GM21576 (cell line): ENCODE results near the gene PSMA2.
A peak's percentile ranks its signal among the peaks of the same experiment; 100 is the strongest.

Source experiments
- ATAC-seq: cut with Tn5 transposase; IDR thresholded peaks from one replicate; pipeline ENCODE4 v1.9.1; 2021; ENCODE audit warnings: mild to moderate bottlenecking, moderate library complexity; ENCODE audit not compliant: unreplicated experiment

Gene PSMA2

DNA sequence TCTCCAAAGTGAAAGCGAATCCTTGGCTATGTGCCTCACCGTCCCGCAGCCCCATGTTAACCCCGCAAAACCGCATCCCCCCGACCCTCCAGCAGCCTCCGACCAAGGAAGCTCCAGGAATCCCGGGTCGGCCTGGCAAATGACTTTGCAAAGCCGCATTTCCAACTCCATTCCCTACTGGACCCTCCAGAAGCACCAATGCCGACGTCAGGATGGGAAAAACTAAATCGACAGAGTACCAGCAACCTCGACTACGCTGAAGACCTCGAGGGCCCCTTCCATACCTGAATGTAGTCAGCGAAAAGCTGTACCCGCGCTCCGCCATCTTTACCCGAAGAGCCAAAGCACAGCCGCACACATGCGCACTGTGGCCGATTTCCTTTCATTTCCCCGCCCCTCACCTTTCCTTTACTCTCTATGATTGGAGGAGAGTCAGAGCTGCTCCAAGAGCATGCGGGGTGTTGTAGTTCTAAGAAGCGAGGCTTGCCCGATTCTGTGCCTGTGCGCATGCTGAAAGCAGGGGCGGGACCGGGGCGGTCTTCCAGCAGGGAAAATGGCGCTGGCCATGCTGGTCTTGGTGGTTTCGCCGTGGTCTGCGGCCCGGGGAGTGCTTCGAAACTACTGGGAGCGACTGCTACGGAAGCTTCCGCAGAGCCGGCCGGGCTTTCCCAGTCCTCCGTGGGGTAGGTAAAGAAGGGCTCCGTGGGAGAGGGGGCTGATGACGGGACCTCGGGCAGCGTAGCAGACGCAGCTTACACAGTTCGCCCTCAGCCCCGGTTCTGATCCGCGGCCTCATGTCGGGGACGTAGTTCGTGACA, at the start of gene PSMA2, which contains the start of gene MRPL32:
Gene PSMA2, minus strand, starts transcription at position 341 of the 818 bp plus-strand sequence. Its CDS starts 16 bp downstream, at position 325.
Gene MRPL32, plus strand, starts transcription at position 543 of the 818 bp plus-strand sequence. Its CDS starts 11 bp downstream, at position 554.
- ATAC-seq: peak; percentile 99

DNA sequence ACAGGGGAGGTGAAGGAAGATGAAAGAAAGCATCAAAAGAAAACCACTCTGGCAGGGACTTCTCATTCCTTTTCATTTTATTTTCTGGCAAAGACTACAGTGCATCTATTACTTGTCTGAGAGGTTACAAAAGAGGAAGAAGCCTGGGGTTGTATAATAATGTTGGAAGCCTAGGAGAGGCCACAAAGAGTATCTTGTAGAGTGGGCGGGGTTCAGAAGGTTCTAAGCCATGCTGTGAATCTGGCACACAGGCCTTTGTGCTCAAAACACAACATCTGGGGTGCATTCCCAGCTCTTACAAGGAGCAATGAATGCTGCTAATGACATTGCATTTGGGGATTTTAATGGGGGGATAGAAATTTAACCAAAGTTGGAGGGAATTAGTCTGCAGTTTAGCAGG, 49.6 kb upstream of the PSMA2 start:
- ATAC-seq: no peak

DNA sequence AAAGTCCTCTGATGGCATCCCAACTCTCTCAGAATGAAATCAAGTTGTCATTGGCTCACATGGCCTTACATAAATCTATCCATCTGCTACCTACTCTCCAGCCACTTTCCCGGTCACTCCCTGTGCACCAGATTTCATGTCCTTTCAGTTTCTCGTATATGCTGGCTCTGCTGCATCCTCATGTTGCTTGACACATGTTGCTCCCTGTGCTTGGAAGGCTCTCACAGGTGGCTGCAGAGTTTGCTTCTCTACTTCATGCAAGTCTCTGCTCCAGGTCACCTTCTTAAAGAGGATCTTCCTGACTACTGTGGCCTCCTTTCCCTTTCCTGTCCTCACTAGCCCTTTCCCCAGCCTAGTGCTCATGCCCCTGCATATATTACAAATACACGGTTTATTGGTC, 48.5 kb upstream of the PSMA2 start:
- ATAC-seq: no peak

DNA sequence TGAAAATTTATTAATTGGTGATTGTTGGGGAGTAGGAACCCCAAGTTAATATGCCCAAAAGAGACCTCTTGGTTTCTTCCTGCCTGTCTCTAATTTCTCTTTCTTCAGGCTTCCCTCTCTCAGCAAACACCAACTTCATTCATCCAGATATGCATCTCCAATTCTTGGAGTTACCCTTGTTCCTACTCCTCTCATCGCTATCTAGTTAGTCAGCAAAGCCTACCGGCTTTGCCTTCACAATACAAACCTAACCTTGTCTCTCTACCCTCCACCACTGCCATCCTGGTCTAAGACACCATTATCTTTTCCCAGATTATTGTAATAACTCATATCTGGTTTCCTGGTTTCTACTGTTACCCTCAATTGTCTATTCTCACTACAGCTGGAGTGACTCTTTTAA, 48.1 kb upstream of the PSMA2 start:
- ATAC-seq: no peak

DNA sequence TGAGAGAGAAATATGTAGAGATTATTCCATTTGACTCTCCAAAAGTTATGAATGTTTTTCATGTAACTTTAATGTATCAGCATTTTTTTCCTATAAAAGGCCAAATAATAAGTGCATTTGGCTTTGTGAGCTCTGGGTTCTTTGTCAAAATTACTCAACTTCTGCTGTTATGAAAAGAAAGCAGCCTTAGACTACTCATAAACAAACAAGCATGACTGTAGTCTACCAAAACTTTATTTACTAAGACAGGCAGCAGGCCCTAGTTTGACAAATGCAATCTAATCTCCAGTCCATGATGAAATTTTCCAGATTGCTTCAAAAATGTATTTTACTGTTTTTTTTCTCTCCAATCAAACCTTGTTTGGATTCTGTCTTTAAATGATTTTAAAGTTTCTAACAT, 46.5 kb upstream of the PSMA2 start:
- no peak for ATAC-seq

DNA sequence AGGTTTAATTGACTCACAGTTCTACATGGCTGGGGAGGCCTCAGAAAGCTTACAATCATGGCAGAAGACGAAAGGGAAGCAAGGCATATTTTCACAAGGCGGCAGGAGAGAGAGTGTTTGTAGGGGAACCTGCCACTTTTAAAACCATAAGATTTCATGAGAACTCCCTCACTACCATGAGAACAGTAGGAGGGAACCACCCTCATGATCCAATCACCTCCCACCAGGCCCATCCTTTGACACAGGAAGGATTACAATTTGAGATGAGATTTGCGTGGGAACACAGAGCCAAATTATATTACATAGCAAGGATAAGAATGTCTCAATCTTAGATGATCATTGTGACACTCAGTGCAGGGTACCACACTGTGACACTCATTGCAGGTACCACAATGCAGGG, 44.4 kb upstream of the PSMA2 start:
- no peak for ATAC-seq

DNA sequence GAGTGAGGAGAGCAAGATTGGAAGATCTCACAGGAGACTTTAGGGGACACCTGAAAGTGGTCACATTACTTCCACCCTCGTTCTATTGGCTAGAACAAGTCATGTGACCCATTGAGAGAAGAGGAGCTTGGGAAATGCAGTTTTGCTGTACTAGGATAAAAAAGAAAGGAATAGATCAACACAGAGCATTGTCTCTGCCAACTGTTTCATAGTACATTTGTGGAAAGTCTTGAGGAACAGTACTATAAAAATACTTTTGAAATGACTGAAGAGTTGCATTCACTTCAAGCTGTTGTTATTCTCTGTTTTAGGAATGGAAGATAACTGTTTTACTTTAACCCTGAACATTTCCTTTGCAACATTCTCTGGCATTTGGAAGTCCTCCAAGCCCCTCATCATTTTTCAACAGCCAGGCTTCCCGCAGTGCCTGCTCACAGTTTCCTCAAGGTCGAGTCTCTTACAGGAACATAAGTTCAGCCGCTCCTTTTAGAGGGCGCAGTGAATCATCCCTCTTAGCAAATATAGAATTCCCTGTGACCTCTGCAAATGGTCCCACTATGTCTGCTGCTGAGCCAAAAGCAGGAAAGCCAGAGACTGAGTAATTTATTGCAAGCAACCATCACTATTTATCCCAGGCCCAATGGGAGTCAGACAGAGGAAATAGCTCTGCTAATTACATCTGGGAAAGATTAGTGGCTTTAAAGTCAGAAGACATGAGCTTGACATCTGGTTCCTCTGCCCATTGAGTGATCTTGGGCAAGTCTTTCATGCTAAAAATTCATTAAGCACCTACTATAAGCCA, 40.9 kb upstream of the PSMA2 start:
- no peak for ATAC-seq

DNA sequence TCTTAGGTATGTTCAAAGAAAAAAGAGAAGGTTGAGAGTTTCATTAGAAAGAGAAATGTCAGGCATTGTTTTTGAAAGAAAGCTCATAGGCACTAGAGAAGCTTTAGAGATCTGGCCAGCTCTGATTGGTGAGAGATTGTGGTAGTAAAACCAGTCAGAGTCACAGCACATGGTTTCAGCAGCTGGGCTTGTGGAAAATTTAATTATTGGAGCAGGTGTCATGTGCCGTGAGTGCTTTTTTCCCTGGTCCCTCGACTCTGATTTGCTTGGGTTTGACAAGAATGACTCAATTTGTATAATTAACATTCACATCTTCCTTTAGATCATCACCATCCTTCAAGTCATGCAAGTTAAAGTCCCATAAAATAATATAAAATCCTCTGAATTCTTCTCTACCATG, 35.4 kb upstream of the PSMA2 start:
- ATAC-seq: no peak

DNA sequence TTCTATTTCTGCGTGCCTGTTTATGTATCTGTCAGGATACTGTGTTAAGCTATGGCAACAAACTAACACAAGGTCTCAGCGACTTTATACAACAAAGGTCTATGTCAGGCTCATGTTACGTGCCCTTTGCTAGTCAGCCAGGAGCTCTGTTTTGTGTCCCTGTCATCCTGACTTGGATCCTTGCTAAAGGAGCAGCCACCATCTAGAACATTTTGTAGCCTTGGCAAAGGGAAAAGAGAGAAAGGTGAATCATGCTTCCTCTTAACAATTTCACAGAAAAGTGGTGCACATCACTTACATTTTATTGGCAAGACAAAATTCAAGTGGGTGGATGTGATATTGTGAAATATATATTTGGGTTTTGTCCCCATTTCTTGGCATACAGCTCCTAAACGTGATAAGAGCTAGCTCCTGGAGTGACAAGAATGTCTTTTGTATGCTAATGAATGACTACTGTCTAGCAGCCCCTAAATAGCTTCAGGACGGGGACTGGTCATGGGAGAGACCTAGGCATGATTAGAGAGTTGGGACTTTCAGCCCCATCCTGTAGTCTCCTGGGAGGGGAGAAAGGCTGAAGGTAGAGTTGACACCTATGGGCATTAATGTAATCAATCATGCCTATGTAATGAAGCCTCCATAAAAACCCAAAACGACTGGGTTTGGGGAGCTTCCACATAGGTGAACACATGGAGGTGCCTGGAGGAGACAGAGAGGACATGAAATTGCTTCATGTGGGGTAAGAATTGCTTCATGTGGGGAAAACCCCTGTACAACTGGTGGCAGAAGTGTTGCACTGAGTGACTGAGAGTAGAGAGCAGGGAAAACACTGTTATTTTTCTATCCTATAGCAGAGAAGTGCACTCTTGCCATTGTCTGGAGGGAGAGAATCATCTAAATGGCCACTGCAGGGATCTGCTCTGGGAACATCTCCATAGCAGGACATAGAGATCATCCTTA, 33.2 kb upstream of the PSMA2 start:
- ATAC-seq: no peak

DNA sequence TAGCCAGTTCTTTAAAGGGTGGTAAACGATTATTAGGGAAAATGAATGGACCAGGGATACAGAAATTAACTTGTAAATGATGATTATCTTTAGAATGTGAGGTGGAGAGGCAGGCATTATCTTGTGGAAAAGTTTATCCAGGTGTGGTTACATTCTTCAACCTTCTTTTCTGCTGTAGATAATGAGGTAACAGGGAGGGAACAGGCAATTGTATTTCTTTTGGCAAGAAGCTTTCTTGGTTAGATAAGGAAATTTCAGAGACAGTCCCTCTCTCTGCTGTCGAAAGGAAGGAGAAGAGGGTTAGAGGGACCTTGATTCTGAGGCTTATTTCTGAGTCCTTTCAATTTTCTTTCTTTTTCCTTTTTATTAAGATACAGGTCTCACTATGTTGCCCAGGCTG, 32.3 kb upstream of the PSMA2 start:
- no peak for ATAC-seq

DNA sequence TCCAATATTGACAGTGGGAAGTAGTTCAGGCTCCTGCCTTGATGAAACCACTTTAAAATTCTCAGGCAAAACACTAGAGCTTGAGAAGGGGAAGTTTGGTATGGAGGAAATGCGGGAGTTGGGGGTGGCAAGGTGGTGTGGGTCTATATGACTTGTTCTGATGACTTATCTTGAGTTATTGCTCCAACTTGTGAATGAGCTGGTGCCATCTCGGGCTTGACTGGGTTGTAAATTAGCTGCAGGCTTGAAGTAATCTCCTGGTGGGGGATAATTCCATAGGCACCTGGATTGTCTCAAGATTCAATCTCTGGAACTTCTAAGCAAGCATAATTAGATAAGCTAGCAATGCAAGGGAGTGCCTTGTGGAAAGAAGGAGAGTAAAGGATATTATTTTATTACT, 29.2 kb upstream of the PSMA2 start:
- ATAC-seq: no peak

DNA sequence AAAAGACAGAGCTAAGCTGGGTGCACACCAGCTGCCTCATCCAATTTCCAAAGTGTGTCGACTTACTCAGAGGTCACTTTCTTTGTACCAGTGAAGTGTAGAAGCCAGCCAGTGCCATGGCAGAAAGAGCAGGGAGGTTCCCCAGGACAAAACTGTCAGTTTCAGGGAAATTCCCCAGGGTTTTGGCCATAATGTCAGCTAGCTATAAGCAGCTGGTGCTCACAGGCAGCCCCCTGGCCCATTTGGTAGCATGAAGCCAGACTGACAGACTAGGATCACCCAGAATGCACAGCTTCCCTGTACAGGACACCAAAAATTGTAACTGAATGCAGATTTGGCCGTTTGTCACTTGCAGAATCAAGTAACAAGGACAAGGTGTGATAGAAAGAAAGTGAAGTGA, 28.8 kb upstream of the PSMA2 start:
- ATAC-seq: no peak

DNA sequence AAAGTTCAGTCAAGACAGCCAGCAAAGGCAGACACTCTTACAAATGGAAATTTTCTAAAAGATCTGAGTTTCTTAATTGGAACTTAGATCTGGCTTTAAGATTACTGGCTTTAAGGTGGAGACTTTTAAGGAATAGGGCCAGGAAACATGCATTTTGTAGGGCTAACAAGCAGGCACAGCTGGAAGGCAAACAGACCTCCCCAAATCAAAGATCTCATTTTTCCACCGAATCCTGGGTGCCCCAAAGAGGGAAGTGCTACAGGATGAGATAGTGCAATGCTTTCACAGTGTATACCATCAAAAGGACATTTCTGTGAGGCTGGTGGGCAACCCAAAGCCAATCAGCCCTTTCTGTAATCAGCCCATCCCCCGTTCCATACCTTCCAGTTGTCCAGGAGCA, 27.6 kb upstream of the PSMA2 start:
- ATAC-seq: no peak

DNA sequence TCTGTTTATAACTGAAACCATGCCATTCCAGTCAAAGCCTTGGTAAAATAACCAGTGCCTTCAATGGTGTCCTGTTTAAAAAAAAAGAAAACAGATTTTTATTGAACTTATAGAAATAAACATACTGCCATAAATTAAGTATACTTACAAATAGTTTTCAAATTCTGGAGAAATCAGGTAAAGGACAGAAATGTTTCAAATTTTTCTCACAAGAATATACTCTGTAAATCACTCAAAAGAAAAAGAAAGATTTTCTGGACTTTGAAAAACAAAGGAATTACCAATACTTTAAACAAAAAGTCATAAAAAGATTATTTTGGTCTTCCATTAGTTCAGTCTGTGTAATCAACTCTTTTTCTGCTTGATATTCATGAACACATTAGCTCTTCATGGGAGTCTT, 24.1 kb upstream of the PSMA2 start:
- no peak for ATAC-seq

DNA sequence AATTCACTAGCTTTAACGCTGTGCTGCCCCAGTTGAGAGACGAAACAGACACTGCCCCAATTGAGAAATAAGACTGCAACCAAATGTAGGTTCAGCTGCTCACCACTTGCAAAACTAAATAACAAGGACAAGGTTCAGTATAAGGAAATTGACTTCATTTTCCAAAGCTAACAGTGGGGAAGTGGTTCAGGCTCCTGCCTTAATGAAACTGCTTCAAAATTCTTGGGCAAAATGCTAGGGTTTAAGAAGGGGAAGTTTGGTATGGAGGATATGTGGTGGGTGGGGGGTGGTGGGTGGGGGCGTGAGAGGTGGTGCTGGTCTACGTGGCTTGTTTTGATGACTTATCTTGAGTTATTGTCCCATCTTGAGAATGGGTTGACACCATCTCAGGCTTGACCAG, 22.0 kb upstream of the PSMA2 start:
- no peak for ATAC-seq

DNA sequence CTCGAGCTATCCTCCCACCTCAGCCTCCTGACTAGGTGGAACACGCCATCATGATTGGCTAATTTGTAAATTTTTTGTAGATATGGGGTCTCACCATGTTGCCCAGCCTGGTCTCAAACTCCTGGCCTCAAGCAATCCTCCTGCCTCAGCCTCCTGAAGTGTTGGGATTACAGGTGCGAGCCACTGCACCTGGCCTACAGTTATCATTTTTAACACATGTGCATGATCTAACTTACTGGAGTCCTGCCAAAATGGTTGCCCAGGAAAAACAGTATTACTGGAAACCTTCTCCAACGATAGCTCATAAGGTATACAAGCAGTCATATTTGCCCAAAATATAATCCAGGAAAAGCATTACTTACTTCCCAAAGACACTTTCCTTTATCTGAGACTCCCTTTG, 20.4 kb upstream of the PSMA2 start:
- ATAC-seq: no peak

DNA sequence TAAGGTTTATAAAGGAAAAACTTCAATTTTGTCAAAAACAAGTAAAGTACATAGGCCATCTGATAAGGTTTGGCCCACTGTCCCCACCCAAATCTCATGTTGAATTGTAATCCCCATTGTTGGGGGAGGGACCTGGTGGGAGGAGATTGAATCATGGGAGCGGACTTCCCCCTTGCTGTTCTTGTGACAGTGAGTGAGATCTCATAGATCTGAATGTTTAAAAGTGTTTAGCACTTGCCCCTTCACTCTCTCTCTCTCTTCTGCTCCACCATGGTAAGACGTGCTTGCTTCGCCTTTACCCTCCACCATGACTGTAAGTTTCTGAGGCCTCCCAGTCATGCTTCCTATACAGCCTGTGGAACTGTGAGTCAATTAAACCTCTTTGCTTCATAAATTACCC, 18.4 kb upstream of the PSMA2 start:
- ATAC-seq: no peak

DNA sequence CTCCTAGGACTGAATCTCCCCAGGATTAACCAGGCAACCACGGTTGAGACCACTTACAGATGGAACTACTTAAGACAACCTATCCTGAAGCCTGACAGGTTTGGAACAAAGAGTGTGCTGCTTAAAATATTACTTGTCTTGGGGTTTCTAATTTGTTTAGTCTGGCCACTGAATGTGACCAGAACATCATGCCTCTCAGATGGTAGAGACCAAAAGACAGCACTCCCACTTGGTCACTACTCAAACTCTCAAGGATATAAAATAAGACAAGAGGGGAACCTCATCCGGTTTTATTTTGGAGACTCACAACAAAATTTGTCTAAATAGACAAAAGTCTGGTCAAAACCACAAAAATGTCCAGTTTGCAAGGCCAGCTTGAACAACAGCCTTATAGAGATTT, 15.5 kb upstream of the PSMA2 start:
- no peak for ATAC-seq

DNA sequence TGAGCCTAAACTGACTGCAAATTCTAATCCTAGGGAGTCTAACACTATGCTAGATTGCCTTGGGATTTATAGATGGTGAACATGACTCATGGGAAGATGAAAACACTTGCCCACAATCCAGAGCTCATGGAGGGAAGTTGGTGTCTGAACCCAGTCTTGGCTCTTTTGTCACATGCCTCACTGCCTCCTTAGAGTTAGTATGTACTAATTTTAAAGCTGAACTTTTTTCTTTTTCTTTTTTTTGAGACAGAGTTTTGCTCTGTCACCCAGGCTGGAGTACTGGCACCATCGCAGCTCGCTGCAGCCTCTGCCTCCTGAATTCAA, 14.6 kb upstream of the PSMA2 start:
- no peak for ATAC-seq

DNA sequence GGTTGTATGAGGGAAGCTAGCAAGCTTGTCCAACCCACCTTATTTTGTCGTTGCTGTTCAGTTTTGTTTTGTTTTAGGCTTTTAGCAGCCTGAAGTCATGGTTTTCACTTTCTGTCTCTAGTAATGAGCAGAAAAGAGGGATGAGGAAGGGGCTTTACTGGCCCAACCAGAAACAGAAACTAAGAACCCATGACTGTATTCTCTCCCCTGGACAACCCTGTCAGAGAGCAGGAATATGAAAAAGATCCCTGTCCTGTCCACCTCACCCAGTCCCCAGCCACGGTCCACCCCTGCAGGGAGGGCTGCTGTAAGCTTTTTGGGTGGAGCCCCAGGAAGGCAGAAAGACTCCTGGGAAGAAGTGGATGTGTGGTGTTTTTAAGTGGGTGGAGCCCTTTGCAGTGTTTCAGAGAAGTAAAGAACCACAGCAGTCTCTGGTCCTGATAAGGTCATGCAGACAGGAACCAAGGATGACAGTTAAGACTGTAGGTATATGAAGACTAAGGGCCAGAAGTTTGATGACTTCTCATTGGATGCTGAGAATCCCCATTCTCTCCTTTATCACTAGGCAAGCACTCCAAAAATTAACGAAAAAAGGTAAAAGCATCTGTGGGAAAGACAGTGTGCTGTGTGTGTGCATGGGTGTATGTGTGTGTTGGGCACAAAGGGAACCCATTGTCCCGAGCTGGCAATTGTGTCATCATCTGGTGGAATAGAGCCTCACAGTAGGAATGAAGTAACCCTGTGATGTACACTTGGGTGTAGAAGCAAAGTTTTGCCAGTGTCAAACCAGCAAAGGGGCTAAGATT, 14.1 kb upstream of the PSMA2 start:
- peak; percentile 81 for ATAC-seq
